Activated naive CD8-positive, alpha-beta T cell treated with anti-CD3 and anti-CD28 coated beads for 36 hours (primary cell): Measurements from ENCODE around the gene CAPN14. TPM values are rescaled to one million over a fixed set of nuclear protein-coding genes. Genes with fewer than 3 reads are reported as not detected.

Experiments
- DNase-seq: peaks from one replicate; pipeline ENCODE4 v3.0.0; 2021
- H3K27ac Mint-ChIP-seq: one replicate; pipeline ENCODE4 v1.8.0; 2022; ENCODE audit warnings: mild to moderate bottlenecking, moderate library complexity, mixed read lengths
- H3K27me3 Mint-ChIP-seq: one replicate; pipeline ENCODE4 v1.8.0; 2022; ENCODE audit warnings: mild to moderate bottlenecking, mixed read lengths
- H3K36me3 Mint-ChIP-seq: one replicate; pipeline ENCODE4 v1.8.0; 2021; ENCODE audit warnings: mild to moderate bottlenecking, mixed read lengths
- H3K4me1 Mint-ChIP-seq: one replicate; pipeline ENCODE4 v1.8.0; 2021; ENCODE audit warnings: mixed read lengths
- H3K4me3 Mint-ChIP-seq: one replicate; pipeline ENCODE4 v1.8.0; 2022; ENCODE audit warnings: mild to moderate bottlenecking, moderate library complexity, mixed read lengths
- H3K9me3 Mint-ChIP-seq: one replicate; pipeline ENCODE4 v1.8.0; 2022; ENCODE audit warnings: mixed read lengths
- total RNA-seq, 2 experiments: library from RNA; stranded (reverse); gene quantifications; one replicate each; pipeline ENCODE4 v1.2.3, GENCODE V29; 2021

Gene CAPN14
- total RNA-seq, 2 experiments from 2014 or later: 0.42 to 0.49 TPM

DNA sequence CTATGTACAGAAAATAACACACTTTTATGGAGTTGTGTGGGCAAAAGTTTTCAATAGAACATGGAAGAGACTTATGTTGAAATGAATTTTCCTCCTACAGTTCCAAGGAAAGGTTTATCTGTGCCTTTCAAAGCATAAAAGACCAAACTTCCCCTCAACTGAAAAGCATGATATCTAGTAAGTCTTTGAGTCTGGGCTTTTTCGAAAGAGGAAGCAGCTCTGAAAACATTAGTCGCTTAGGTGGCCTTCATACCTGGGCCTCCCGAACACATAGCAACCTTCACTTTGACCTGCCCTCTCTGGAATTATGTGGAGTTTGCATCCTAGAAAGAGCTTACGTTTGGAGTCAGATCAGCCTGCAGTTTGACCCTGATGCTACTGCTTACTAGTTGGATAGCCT, 4.8 kb upstream of the CAPN14 start:
- no peak for DNase-seq
- Mint-ChIP-seq H3K9me3 (no peaks in the 10 kb centered on the region), H3K4me3 (no peak overlapping the region), H3K27me3 (no peaks in the 10 kb centered on the region), H3K36me3 (no peaks in the 10 kb centered on the region), H3K4me1 (peaks cover 7% of the 10 kb centered on the region), H3K27ac (no peak overlapping the region)

- H3K4me1 Mint-ChIP-seq: peaks cover 9% of the 10 kb centered on the region
- DNase-seq: no peak
- no peaks in the 10 kb centered on the region for H3K27me3 Mint-ChIP-seq
- no peak overlapping the region for H3K4me3 Mint-ChIP-seq
- H3K9me3 Mint-ChIP-seq: no peaks in the 10 kb centered on the region
- H3K27ac Mint-ChIP-seq: no peak overlapping the region
- no peaks in the 10 kb centered on the region for H3K36me3 Mint-ChIP-seq
These were observed 4.2 kb upstream of the CAPN14 start for GRCh38 chr2:31221544-31221943.

DNA sequence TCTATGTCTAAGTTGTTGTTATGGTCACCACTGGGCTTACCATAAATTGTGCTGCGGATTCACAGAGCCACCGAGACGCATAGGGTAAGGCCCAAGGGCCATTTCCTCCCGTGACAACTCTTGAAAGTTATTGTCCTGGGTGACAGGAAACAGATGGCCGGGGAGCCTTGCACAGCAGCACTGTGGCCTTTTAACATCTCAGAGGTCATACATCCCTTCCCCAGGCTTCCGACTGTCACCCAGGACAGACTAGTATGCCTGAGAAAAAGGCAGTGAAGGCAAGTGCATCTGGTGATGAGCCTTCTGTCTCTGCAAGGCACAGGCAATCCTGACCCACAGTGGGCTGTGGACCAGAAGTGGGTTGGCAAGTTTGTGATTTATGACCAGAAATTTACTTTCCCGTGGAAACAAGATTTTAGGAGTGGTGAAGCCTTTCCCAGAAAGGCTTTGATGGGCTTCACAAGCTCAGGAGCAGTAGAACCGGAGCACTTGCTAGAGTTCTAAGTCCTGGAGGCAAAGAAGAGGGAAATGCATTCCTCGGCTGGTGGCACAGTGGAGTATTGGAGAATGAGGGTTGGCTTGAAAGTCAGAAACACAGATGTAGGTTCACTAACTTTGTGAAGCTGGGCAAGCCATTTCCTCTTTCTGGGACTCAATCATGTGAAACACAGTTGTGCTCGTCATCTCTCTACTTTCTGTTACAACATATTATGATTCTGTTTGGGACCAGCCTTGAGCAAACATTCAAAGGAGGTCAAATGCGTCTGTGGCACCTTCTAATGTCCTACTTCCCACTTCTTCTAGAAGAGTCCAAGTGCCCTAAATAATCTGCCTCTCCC, 2.0 kb upstream of the CAPN14 start:
- Mint-ChIP-seq H3K4me1 (peaks cover 12% of the 10 kb centered on the region), H3K9me3 (no peaks in the 10 kb centered on the region), H3K4me3 (no peak overlapping the region), H3K27me3 (no peaks in the 10 kb centered on the region), H3K36me3 (no peaks in the 10 kb centered on the region), H3K27ac (peak overlapping the region; percentile 18)
- DNase-seq: no peak

GRCh38 chr2:31216734-31217133, 581 bp downstream of the CAPN14 start:
- no peaks in the 10 kb centered on the region for H3K27me3 Mint-ChIP-seq
- no peaks in the 10 kb centered on the region for H3K9me3 Mint-ChIP-seq
- peaks cover 19% of the 10 kb centered on the region for H3K4me1 Mint-ChIP-seq
- H3K4me3 Mint-ChIP-seq: no peak overlapping the region
- DNase-seq: no peak
- no peaks in the 10 kb centered on the region for H3K36me3 Mint-ChIP-seq
- H3K27ac Mint-ChIP-seq: no peak overlapping the region

DNA sequence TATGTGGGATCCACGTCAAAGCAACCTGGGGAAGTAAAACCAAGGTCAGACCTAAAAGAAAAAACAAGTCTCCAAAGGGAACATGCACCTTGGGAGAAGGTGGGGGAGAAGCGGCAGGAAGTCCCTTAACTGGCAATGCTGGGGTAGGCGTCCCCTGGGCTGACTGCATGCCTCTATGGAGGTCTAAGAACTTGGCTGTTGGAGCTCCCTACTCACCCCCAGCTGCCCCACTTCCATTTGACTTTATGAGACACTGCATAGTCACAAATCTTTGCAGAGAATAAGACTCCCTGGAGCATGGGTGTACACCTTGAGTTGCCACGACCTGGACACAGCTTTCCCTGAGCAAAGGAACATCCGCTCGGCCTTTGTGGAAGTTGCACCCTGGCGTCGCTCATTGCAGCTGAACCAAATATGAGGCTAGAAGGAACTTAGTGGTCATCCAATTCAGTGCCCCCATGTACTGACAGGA, 2.8 kb downstream of the CAPN14 start:
- Mint-ChIP-seq H3K36me3 (no peaks in the 10 kb centered on the region), H3K9me3 (no peaks in the 10 kb centered on the region), H3K27ac (no peak overlapping the region), H3K4me3 (no peak overlapping the region), H3K27me3 (no peaks in the 10 kb centered on the region), H3K4me1 (peaks cover 19% of the 10 kb centered on the region)
- DNase-seq: no peak

DNA sequence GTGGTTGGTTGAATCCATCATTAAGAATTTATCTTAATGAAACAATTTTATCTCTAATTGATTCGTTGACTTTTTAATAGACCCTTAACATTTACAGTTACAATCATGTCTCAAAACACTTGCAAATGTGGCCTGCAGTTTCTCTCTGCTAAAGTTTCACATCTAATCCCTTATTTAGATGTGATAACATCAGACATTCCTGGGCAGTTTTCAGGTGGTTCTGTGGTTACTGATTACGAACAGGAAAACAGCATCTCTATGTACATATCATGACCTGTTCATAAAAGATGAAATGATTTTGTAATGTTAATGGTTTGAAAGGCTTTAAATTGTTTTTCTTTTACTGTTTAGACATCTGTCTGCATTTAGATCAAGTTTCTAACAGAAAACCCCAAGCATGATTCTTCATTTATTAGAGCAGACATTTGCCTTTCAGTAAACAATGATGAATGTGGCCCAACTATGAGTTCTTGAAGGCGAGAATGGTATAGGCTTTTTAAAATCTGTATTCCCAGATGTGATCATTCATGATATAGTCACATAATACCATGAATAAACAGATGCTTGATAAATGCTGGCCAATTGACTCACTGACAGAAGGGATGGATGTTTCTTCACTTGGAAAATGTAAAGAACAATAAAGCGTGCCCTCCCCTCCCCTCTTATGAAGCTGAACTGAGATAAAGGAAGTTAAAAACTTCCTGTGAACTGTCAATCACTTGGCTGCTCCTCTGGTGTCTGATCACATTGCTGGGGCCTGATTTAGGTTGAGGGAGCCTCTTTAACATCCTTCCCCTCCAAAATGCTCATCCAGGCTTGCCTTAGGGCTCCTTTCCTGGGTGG, 3.5 kb downstream of the CAPN14 start:
- H3K36me3 Mint-ChIP-seq: no peaks in the 10 kb centered on the region
- H3K27ac Mint-ChIP-seq: no peak overlapping the region
- H3K4me3 Mint-ChIP-seq: no peak overlapping the region

DNA sequence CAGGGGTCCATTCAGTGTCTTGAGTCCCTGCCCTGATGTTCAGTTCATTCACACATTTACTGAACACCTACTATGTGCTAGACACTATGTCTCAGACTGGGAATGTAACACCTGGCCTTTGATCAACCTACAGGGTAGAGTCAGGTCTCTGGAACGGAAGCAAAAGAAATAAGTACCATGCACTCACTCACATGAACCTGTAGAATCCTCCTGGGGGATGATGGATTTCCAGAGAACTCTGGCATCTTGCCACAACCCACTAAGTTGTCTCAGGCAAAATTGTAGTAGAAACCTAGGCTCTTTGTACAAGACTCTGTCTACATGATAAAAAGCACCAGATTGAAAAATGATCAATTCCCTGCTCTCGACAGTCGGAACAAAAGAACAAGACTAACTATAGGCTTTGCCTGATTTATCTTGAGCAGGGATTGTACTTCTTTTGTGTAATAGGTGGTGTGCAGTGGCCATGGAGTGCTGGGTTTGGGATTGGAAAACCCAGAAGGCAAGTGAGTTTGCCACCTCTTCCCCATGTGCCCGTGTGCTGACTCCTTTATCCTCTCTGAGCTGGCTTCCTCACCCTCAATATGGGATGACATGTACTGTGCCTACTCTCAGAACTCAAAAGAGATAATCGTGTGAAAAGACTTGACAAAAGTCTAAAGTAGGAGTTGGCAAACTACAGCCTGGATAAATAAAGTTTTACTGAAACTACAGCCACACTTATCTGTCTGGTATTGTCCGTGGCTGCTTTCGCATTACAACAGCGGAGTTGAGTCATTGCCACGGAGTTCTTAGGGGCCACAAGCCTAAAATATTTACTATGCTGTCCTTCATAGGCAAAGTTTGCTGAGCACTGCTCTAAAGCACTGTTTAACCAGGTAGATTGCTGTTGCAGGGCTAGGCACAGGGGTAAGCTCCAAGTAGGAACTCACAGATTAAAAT, 4.4 kb downstream of the CAPN14 start:
- Mint-ChIP-seq H3K36me3 (no peaks in the 10 kb centered on the region), H3K4me1 (peaks cover 19% of the 10 kb centered on the region), H3K27me3 (no peaks in the 10 kb centered on the region), H3K27ac (no peak overlapping the region), H3K9me3 (no peaks in the 10 kb centered on the region), H3K4me3 (no peak overlapping the region)
- DNase-seq: no peak

More for the DNA sequence above, 3.5 kb downstream of the CAPN14 start:
- Mint-ChIP-seq H3K4me1 (peaks cover 19% of the 10 kb centered on the region), H3K27me3 (no peaks in the 10 kb centered on the region), H3K9me3 (no peaks in the 10 kb centered on the region)
- DNase-seq: no peak

GRCh38 chr2:31208240-31208639, 9.1 kb downstream of the CAPN14 start:
- Mint-ChIP-seq H3K27me3 (no peaks in the 10 kb centered on the region), H3K27ac (no peak overlapping the region)

DNA sequence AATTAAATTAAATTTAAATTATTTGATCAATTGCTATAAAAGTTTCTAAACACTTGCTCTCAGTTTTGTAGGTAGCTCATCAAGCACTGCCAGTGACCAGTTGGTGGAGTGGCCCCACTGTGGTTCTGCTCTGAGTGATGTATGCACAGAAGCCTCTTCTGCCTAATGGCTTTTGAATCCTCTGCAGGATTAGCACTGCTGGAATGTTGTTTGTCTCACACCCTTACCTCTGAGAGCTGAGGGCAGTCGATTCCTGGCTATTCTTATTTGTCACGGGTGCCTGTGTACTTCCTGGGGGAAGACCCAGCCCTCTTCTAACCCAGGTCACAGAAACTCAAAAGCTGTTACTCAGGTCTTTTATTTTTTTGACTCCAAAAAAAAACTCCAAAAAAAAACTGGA, 9.5 kb downstream of the CAPN14 start:
- H3K4me3 Mint-ChIP-seq: no peak overlapping the region
- H3K27ac Mint-ChIP-seq: no peak overlapping the region
- no peaks in the 10 kb centered on the region for H3K9me3 Mint-ChIP-seq
- H3K36me3 Mint-ChIP-seq: no peaks in the 10 kb centered on the region
- H3K27me3 Mint-ChIP-seq: no peaks in the 10 kb centered on the region
- H3K4me1 Mint-ChIP-seq: no peaks in the 10 kb centered on the region
- DNase-seq: no peak

More at GRCh38 chr2:31208240-31208639, 9.1 kb downstream of the CAPN14 start:
- no peaks in the 10 kb centered on the region for H3K9me3 Mint-ChIP-seq
- DNase-seq: no peak
- no peak overlapping the region for H3K4me3 Mint-ChIP-seq
- H3K36me3 Mint-ChIP-seq: no peaks in the 10 kb centered on the region
- H3K4me1 Mint-ChIP-seq: no peaks in the 10 kb centered on the region

DNA sequence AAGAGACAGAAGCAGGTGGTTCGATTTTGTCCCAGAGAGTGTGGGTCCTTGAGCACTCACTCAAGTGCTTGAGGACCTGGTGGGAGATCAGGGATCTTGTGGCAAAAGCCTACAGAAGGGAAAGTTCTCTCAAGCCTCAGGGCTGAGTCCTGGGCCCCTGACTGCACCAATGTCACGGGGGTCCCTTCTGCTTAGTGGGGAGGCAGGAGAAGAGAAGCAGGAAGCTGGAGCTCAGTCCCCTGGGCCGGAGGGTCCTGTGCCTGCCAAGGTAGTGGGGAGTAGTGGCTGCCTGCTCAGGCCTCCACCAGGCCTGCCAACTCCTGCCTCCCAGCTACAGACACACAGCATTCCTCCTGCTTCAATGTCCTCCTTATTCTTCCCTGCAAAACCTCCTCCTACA, 11.7 kb downstream of the CAPN14 start:
- no peaks in the 10 kb centered on the region for H3K4me1 Mint-ChIP-seq
- no peak overlapping the region for H3K4me3 Mint-ChIP-seq
- DNase-seq: no peak
- no peaks in the 10 kb centered on the region for H3K9me3 Mint-ChIP-seq
- no peak overlapping the region for H3K27ac Mint-ChIP-seq
- no peaks in the 10 kb centered on the region for H3K27me3 Mint-ChIP-seq
- H3K36me3 Mint-ChIP-seq: no peaks in the 10 kb centered on the region

GRCh38 chr2:31205186-31205585, 12.1 kb downstream of the CAPN14 start:
- H3K27ac Mint-ChIP-seq: no peak overlapping the region
- DNase-seq: no peak
- H3K4me3 Mint-ChIP-seq: no peak overlapping the region

GRCh38 chr2:31204783-31205182, 12.5 kb downstream of the CAPN14 start:
- no peaks in the 10 kb centered on the region for H3K4me1 Mint-ChIP-seq
- H3K4me3 Mint-ChIP-seq: no peak overlapping the region
- no peaks in the 10 kb centered on the region for H3K9me3 Mint-ChIP-seq
- H3K27ac Mint-ChIP-seq: no peak overlapping the region
- H3K36me3 Mint-ChIP-seq: no peaks in the 10 kb centered on the region
- DNase-seq: no peak
- no peaks in the 10 kb centered on the region for H3K27me3 Mint-ChIP-seq

More at GRCh38 chr2:31205186-31205585, 12.1 kb downstream of the CAPN14 start:
- Mint-ChIP-seq H3K4me1 (no peaks in the 10 kb centered on the region), H3K36me3 (no peaks in the 10 kb centered on the region), H3K27me3 (no peaks in the 10 kb centered on the region), H3K9me3 (no peaks in the 10 kb centered on the region)

DNA sequence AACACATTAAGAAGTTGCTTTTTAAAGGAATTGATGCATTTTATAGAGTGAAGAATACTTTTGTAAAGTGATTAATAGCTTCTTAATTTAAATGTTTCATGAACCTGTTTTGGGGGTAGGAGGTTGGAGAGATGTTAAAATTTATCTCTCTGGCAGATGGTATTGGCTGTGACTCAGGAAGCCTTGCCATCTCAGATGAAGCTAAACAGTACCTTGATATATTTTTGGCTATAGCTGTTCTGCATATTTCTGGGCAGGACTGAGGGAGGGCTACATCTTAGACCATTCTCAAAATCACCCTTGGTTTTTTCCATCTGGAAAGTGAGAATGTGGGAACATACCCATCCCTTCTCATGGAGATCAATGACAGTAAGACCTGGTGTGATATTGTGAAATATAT, 13.4 kb downstream of the CAPN14 start:
- H3K36me3 Mint-ChIP-seq: no peaks in the 10 kb centered on the region
- H3K9me3 Mint-ChIP-seq: no peaks in the 10 kb centered on the region
- H3K27ac Mint-ChIP-seq: no peak overlapping the region
- H3K4me3 Mint-ChIP-seq: no peak overlapping the region
- DNase-seq: no peak
- no peaks in the 10 kb centered on the region for H3K4me1 Mint-ChIP-seq
- no peaks in the 10 kb centered on the region for H3K27me3 Mint-ChIP-seq

DNA sequence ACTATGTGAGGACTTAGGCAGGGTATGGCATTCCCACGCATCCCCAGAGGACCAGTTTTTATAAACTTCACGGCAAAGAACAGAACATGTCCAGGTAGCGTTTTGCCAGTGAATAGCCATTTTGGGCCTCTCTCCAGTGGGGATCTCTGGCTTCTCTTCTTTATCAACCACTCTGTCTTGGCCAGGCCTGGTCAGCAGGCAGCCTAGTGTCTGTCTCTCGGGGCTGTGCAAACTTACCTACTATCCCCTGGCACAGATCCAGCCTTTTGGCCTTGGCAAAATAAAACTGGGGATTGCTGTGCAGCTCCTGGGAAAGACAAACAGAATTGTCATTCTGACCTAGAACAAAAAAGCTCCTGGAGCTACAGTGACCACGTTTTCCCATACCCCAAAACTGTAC, 14.5 kb downstream of the CAPN14 start:
- no peak overlapping the region for H3K4me3 Mint-ChIP-seq
- no peak overlapping the region for H3K27ac Mint-ChIP-seq
- H3K36me3 Mint-ChIP-seq: no peaks in the 10 kb centered on the region
- H3K27me3 Mint-ChIP-seq: no peaks in the 10 kb centered on the region
- H3K9me3 Mint-ChIP-seq: no peaks in the 10 kb centered on the region
- no peaks in the 10 kb centered on the region for H3K4me1 Mint-ChIP-seq
- no peak for DNase-seq
